NK-92 treated with Interleukin-12 subunit alpha and Interleukin-12 subunit beta, amount 100 ng/mL, for 24 hours (cell line): ENCODE measurements around the gene CDH23.

ENCODE experiments used
- DNase-seq: peaks from one replicate; lab custom pipeline; 2025; lab: John Stamatoyannopoulos, UW

Gene CDH23

DNA sequence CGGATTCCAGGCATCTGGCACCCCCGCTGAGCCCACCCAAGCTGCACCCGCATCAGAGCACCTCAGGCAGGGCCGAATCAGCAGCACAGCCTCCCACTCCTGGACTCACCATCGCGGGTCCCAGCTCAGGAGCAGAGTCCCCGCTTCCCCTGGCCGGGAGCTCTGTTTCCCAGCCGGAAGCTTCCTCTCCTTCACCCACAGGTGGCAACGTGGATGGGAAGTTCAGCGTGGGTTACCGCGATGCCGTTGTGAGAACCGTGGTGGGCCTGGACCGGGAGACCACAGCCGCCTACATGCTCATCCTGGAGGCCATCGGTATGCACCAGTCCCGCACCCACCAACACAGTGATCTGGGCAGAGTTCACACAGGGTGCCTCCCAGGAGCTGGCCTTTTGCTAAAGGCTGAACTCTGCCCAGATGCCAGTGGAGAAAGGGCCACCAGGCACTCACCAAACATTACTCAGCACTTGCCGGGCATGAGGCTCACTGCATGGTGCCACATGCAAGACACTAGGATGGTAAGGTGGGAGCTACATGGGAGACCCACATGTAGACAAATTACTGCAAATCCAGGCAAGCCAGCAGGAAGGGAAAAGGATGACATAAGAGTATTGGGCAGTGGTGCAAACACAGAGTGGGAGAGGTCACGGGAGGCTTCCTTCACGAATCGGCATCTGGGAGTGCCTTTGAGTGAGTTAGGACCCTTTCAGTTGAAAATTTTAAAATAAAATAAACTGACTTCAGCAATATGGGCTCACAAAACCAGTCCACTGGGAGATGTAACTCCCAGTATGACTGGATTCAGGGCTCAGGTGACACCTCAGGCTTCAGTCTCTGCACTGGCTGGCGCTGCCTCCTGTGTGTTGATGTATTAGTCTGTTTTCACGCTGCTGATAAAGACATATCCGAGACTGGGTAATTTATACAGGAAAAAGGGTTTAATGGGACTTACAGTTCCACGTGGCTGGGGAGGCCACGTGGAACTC is 312.5 kb downstream of the CDH23 start:
- no peak for DNase-seq

DNA sequence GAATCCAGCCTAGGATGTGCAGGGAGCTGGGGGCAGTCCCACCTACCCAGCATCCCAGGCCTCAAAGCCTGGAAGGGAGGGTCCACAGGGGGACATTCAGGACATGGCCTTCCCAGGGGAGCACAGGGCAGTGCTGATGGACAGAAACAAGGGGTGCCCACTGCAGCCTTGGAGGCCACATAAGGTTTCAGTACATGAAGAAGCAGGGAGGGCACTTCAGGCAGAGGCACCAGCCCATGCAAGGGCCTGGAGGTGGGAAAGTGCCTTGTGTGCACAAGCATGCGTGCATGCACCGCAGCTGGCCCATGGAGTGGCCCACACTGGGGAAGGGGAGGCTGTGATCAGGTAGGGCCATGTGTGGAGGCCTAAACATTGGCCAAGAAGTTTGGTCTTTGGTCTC is 313.8 kb downstream of the CDH23 start:
- no peak for DNase-seq

GRCh38 chr10:71711052-71711623 is 314.4 kb downstream of the CDH23 start:
- no peak for DNase-seq

DNA sequence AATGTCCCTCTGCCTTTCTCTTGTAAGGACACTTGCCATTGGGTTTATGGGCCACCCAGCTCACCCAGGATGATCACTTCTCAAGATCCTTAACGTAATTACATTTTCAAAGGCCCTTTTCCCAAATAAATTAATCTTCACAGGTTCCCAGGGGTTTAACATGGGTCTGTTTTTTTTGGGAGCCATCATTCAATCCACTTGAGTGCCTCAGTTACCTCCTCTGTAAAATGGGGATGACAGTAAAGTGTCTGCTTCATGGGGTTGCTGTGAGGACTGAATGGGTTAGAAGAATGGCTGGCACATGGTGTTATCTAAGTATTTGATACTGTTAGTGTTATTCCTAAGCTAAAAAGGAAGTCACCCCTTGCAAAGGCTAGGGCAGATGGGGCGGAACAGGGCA is 315.4 kb downstream of the CDH23 start:
- no peak for DNase-seq

GRCh38 chr10:71712572-71713134 is 315.9 kb downstream of the CDH23 start:
- DNase-seq = no peak

DNA sequence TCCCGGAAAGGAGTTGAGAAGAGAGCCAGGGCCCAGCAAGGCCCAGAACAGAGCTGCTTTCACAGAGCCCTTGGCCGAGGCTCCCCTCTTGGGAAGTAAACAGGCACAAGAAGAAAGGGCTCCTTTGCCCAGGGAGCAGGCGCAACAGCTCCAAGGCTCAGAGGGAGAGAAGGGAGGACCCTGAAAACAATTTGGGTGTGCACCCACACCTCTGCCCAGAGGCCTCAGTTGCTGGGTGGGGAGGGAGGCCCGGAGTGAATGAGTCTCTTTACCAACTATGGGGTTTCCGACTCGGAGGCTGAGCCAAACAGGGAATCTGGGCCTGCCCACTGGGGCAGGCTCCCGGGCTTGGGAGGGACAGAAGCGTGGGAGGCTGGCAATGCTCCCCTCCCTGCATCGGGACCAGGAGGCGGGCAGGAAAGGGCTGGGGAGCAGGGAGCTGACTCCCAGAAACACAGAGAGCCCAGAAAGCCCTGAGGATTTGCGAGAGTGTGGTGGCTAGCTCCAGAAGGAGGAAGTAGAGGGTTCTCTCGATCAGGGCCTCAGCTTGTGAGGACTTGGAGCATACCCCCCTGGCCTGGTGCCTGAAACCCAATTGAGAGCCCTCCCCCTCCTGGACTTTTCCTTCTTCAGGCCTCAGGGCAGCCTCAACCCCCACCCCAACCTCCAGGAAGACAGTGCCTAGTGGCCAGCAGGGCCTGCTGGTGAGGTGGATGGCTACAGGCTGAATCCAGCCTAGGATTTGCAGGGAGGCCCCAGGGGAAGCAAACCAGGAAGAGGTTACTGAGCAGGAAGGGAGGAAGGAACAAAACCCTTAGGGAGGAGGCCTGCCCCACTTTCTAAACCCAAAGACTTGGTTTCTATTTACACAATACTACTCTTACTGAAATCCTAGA is 316.7 kb downstream of the CDH23 start:
- no peak for DNase-seq

DNA sequence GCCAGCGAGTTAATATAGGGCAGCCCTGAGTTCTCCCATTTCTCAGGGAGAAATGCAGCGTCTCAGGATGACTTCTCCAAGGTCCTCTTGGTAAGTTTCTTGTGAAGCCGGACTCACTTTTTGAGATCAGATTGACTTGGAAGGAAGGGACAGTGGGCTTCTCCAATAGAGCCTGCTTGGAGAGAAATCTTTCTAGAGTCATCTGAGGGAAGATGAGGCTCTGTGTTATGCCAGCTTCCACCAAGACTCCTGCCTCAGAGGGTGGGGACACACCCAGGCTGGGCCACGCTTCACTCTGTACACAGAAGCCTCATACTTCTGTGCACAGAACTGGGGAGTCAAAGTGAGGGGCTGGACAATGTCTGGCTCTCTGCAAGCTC is 317.3 kb downstream of the CDH23 start:
- no peak for DNase-seq

- no peak for DNase-seq
Measured at GRCh38 chr10:71714592-71714991, 317.9 kb downstream of the CDH23 start.

DNA sequence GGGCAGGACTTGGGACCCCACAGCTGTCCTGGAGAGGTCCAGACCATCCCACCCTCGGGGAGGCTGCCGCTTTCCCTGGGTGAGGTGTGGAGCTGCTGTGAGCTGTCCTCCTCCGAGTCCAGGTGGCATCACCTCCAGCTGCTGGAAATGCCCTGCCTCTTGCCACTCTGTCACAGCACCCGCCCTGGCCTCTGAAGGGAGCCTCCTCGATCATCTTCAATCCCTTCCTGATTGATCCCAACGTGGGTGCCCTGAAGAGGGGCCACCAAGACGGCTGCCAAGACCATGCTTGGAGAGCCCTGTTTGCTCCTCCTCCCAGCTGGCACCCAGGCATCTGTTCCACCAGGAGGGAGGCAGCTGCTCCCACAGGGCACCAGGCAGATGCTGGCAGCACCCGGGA is 318.3 kb downstream of the CDH23 start:
- DNase-seq = no peak

DNA sequence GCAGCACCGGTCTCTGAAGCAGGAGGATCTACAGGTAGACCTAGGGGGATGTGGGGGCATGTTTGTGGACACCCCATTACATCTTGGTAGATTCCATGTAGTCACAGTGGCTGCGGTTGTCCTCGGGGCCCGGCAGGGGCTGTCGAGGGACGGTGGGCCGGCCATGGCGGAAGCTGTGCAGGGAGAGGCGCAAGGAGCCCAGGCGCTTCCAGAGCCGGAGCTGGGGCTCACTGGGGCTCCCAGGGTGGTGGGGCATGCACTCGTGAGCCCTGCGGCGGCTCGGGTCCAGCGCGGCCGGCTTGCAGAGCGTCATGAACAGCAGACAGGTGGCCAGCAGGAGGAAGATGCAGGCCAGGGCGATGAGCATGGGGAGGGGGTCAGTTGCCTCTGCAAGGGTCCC is 319.1 kb downstream of the CDH23 start:
- DNase-seq = no peak

DNA sequence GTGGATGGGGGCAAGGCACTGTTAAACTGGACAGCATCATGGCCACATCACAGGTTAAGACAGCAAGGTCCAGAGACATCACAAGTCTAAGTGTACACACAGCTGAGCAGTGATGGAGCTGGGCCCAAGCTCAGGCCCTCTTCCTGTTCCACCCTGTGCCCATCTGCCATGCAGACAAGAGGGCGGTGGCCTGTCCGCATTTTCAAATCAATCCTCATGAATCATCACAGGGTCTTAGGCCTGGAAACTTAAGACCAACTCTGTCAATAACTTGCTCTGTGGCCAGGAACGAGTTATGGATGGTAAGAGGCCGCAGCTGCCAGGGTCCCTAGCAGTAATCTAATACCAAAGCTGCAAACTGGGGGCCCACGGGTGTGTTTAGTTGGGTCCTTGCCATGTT is 319.7 kb downstream of the CDH23 start:
- no peak for DNase-seq

- no peak for DNase-seq
Measured at GRCh38 chr10:71717056-71717455, 320.3 kb downstream of the CDH23 start.

- no peak for DNase-seq
Measured at GRCh38 chr10:71717551-71717951, 320.8 kb downstream of the CDH23 start.

DNA sequence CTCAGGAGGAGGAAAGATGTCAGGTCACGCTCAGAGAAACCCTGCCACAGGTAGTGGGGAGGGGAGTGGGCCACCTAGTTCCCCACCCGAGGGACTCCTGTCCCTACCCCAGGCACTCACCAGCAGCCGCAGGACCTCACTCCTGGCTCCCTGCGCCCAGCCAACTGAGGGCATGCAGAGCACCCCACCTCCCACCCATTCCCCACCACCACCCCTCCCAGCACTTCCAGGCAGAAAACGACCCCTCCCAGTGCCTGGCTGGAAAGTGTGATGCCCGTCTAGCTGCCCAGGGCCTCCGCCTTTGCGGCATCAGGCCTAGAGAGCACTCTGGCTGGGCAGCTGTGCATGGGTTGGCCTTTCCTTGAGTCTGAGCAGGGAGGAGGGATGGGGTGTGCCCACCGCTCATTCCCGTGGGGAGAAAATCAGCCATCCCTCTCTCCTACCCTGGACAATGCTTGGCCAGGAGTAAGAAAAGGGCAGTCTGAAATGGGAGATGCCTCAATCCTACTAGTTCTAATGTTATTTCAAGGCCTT is 321.5 kb downstream of the CDH23 start:
- no peak for DNase-seq

GRCh38 chr10:71719042-71719441 is 322.3 kb downstream of the CDH23 start:
- DNase-seq = no peak

GRCh38 chr10:71719464-71720201 is 322.9 kb downstream of the CDH23 start, which contains the start of gene C10orf105:
C10orf105 (minus strand) TSS chr10:71719778; CDS start chr10:71716337, 3,441 bp downstream.
- no peak for DNase-seq

DNA sequence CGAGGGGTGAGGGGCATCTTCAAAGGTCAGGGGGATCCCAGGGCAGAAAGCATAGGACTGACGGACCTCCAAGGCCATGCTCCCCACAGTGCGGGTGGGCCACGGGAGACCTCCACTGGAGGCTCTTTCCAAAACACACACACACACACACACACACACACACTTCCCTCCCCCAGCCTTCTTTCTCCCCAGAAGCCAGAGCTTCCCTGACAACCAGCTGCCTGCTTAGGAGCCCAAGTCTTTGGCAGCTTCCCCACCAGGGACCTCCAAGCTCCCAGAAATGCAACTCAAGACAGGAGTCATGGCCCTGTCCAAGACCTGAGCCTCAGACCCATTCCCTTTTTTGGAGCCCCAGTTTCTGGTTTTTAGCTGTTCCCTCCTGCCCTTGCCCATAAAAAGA is 323.6 kb downstream of the CDH23 start:
- DNase-seq = no peak

DNA sequence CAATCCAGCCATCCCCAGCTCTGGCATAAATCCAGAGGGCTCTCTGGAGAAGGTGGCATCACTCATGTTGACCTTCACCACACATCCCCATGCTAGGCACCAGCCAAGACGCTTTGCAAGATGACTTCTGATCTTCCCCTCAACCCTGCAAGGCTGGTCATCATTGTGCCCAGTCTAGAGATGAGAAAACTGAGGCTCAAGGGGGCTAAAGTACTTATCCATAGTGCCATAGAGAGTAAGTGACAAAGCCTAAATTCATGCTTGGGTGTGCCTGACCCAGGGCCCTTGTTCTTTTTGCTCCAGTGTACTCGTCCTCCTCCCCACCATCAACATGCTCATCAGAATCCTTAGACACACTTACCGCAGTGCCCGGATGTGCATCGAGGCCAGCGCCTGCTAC is 324.6 kb downstream of the CDH23 start:
- no peak for DNase-seq

DNA sequence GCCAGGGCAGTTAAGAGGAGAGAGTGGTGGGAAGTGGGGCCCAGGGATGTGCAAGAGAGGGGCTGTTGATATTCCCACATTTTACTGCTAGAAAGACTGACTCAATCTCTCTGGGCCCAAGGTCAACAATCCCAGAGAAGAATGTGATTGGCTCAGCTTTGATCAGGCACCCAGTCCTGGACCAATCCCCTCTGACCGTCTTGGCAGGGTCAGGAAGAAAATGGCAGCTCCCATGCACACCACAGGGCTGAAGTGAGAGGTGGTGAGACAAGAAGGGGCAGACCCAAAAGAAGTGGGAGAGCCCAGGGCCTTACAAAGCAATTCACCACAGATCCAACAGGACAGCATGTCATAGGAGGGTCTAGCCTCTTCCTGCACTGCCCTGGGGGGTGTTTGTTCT is 326.1 kb downstream of the CDH23 start:
- DNase-seq = no peak

DNA sequence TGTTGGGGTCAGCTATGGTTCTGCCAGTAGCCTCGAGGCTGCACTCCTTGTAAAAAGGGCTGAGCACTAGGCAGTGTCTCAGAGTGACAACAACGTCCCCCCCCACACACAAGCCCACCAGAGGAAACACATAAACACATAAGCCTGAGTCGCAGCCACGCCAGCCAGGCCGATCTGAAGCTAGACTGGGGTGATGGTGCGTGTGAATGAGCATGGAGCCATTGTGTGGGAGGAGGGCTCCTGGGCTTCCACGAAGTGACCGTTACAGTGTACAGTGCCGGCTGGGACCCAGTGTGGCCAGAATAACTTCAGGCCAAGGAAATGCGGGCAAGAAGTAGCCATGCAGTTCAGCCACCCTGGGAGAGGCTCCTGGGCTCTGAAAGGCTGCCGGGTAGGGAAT is 326.6 kb downstream of the CDH23 start:
- no peak for DNase-seq

DNA sequence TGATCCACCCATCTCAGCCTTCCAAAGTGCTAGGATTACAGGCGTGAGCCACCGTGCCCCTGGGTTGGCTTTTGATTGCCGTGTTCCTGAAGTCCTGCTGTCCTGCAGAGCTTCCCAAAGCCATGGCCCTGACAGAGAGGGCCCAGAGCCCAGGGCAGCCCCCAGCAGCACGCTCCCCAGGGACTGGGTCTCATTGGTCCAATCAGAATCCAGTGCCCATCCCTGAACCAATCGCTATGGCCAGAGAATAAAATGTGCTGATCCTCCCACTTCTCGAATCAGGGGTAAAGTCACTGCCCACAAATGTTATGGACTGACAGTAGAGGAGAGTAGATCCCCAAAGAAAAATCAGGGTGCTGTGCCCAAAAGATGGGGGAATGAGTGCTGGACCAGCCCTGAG is 327.8 kb downstream of the CDH23 start:
- no peak for DNase-seq
